PC-3 (cell line): ENCODE measurements around the gene ATG101. TPM values are rescaled to one million over a fixed set of nuclear protein-coding genes. Genes with fewer than 3 reads are reported as not detected.

ENCODE experiments used
- ATAC-seq: fragments of 200-7000 bp; cut with Tn5 transposase; 2 replicates; pipeline ENCODE4 v1.9.1; 2020; ENCODE audit warnings: mild to moderate bottlenecking, moderate library complexity
- BruUV-seq: library from RNA; stranded (reverse); fragments of 400-500 nt; replicated peaks from 2 replicates; lab custom pipeline; 2021; lab: Mats Ljungman, UMichigan
- CTCF ChIA-PET: fragments of 300-600 bp; sonication (Branson Sonifier 250); formaldehyde crosslinking; loops from one replicate; lab custom pipeline; 2022; ENCODE audit warnings: antibody characterized with exemption; lab: Charles Lee
- POLR2A ChIA-PET: fragments of 300-600 bp; sonication (Branson Sonifier 250); formaldehyde crosslinking; loops from one replicate; lab custom pipeline; 2022; ENCODE audit warnings: antibody characterized with exemption; ENCODE audit not compliant: unreplicated experiment; lab: Charles Lee
- DNase-seq: peaks from one replicate; pipeline ENCODE4 v3.0.0-alpha.2; 2015
- H2AFZ ChIP-seq: fragments of 300-600 bp; sonication (generic); 2 replicates; pipeline ENCODE4 v1.6.0; 2016; ENCODE audit warnings: antibody characterized with exemption, low read length
- H3F3A ChIP-seq: fragments of 300-600 bp; sonication (generic); one replicate; pipeline ENCODE4 v1.6.0; 2017; ENCODE audit warnings: antibody characterized with exemption, low read length, control low read depth, mild to moderate bottlenecking; ENCODE audit not compliant: unreplicated experiment
- H3K27ac ChIP-seq: fragments of 300-600 bp; sonication (generic); 2 replicates; pipeline ENCODE4 v1.5.1; 2016; ENCODE audit warnings: mild to moderate bottlenecking, low read length
- H3K27me3 ChIP-seq: fragments of 300-600 bp; sonication (generic); 2 replicates; pipeline ENCODE4 v1.6.1; 2016; ENCODE audit warnings: low read length, mixed read lengths
- H3K36me3 ChIP-seq: fragments of 300-600 bp; sonication (generic); 2 replicates; pipeline ENCODE4 v1.6.1; 2016; ENCODE audit warnings: low read depth, mixed run types, low read length, mixed read lengths
- H3K4me1 ChIP-seq: fragments of 300-600 bp; sonication (generic); 2 replicates; pipeline ENCODE4 v1.5.1; 2016; ENCODE audit warnings: low read length; ENCODE audit not compliant: insufficient read depth
- H3K4me2 ChIP-seq: fragments of 300-600 bp; sonication (generic); 2 replicates; pipeline ENCODE4 v1.6.0; 2016; ENCODE audit warnings: low read length
- H3K4me3 ChIP-seq: fragments of 300-600 bp; sonication (generic); 2 replicates; pipeline ENCODE4 v1.5.1; 2016; ENCODE audit warnings: mild to moderate bottlenecking, low read length, mixed read lengths
- H3K79me2 ChIP-seq: fragments of 300-600 bp; sonication (generic); 2 replicates; pipeline ENCODE4 v1.6.1; 2017; ENCODE audit warnings: low read length, mixed read lengths
- H3K9ac ChIP-seq: fragments of 300-600 bp; sonication (generic); 2 replicates; pipeline ENCODE4 v1.6.0; 2016; ENCODE audit warnings: mild to moderate bottlenecking, low read length
- H3K9me2 ChIP-seq: fragments of 300-600 bp; sonication (generic); replicated peaks from 2 replicates; pipeline ENCODE4 v1.6.1; 2016; ENCODE audit warnings: mixed run types, low read length, mixed read lengths
- H3K9me3 ChIP-seq: fragments of 300-600 bp; sonication (generic); 2 replicates; pipeline ENCODE4 v1.6.1; 2016; ENCODE audit warnings: low read length, mixed read lengths
- H4K20me1 ChIP-seq: fragments of 300-600 bp; sonication (generic); 2 replicates; pipeline ENCODE4 v1.6.1; 2016; ENCODE audit warnings: low read length, mixed read lengths
- CTCF ChIP-seq: fragments of 300-600 bp; sonication (generic); conservative IDR thresholded peaks from 2 replicates; pipeline ENCODE4 v1.5.1; 2017; ENCODE audit warnings: antibody characterized with exemption, low read depth, mild to moderate bottlenecking, low read length
- EZH2 ChIP-seq: fragments of 300-600 bp; sonication (generic); IDR thresholded peaks from one replicate; pipeline ENCODE4 v1.6.1; 2017; ENCODE audit warnings: antibody characterized with exemption, mild to moderate bottlenecking, low read length; ENCODE audit not compliant: unreplicated experiment
- EZH2phosphoT487 ChIP-seq: fragments of 300-600 bp; sonication (generic); IDR thresholded peaks from 2 replicates; pipeline ENCODE4 v1.6.1; 2018; ENCODE audit warnings: mild to moderate bottlenecking, antibody characterized with exemption, low read length, borderline replicate concordance
- intact Hi-C: fragments of 100-400 bp; cut with micrococcal nuclease; formaldehyde crosslinking; loops from 2 replicates; pipeline ENCODE4 v1.9.0; 2023
- total RNA-seq: library from RNA; depleted of rRNA; stranded (reverse); fragments of >200 nt; gene quantifications from 2 replicates; pipeline ENCODE4 v1.2.3, GENCODE V29; 2014

ATG101 gene
- total RNA-seq, 1 experiment from 2014 or later: 110 TPM

GRCh38 chr12:52070185-52070925 lies 577 bp downstream of the ATG101 start:
- Histone ChIP-seq H3K9ac (peak overlapping the region; percentile 90), H3K4me2 (peak overlapping the region; percentile 88), H3K9me3 (no peaks in the 10 kb centered on the region), H4K20me1 (peaks cover 29% of the 10 kb centered on the region), H3K27ac (peak overlapping the region; percentile 66), H3K27me3 (no peaks in the 10 kb centered on the region), H3K36me3 (peaks cover 17% of the 10 kb centered on the region; the same call in 1 of the 2 replicates), H3K4me3 (peak overlapping the region; percentile 83), H3K4me1 (peaks cover 27% of the 10 kb centered on the region), H3K9me2 (no peaks in the 10 kb centered on the region), H2AFZ (peak overlapping the region; percentile 83), H3F3A (no peaks in the 10 kb centered on the region), H3K79me2 (peaks cover 55% of the 10 kb centered on the region)
- TSS peak; percentile 77 for BruUV-seq
- TF ChIP-seq EZH2phosphoT487 (no peak), EZH2 (no peak), CTCF (no peak)
- peak; percentile 33 for ATAC-seq
- DNase-seq: no peak
- intact Hi-C loops: no loop called here
- POLR2A ChIA-PET: interaction anchor here (0.7 kb wide), 1 partner anchor 76 kb away, joined by 3 read pairs; no protein-coding TSS in a partner anchor
- CTCF ChIA-PET: interaction anchor here (0.8 to 2.3 kb wide), 4 partner anchors 11 to 45 kb away, joined by 3 to 22 read pairs (median 4); no protein-coding TSS in a partner anchor

- intact Hi-C loops: no loop called here
- H4K20me1 ChIP-seq: peaks cover 35% of the 10 kb centered on the region
- peaks cover 81% of the 10 kb centered on the region for H3K79me2 ChIP-seq
- H3F3A ChIP-seq: no peaks in the 10 kb centered on the region
- H3K9ac ChIP-seq: no peak overlapping the region
- H3K9me3 ChIP-seq: no peaks in the 10 kb centered on the region
- no TSS peak for BruUV-seq
- POLR2A ChIA-PET: no interaction called here
- no peak overlapping the region for H3K27ac ChIP-seq
- H3K36me3 ChIP-seq: peaks cover 37% of the 10 kb centered on the region
- H3K27me3 ChIP-seq: no peaks in the 10 kb centered on the region
- TF ChIP-seq EZH2 (no peak), EZH2phosphoT487 (no peak), CTCF (no peak)
- ATAC-seq: no peak
- CTCF ChIA-PET: no interaction called here
- H2AFZ ChIP-seq: no peak overlapping the region
- peaks cover 31% of the 10 kb centered on the region for H3K4me1 ChIP-seq
- DNase-seq: peak; percentile 13
- H3K9me2 ChIP-seq: no peaks in the 10 kb centered on the region
- no peak overlapping the region for H3K4me3 ChIP-seq
- H3K4me2 ChIP-seq: no peak overlapping the region
Measured at GRCh38 chr12:52073531-52074381, 4.0 kb downstream of the ATG101 start.
